B cell (primary cell): ENCODE measurements around the gene TTYH3.

Experiments
- CTCF ChIP-seq: fragments of 200-600 bp; IDR thresholded peaks from one replicate; pipeline ENCODE4 v1.8.0; 2022; ENCODE audit warnings: antibody characterized with exemption, mild to moderate bottlenecking
- EZH2 ChIP-seq: IDR thresholded peaks from 2 replicates; pipeline ENCODE4 v1.6.1; 2012; ENCODE audit warnings: borderline replicate concordance, low read depth, mild to moderate bottlenecking, moderate library complexity, low read length; ENCODE audit not compliant: insufficient read depth, poor library complexity, severe bottlenecking

- TF ChIP-seq CTCF (no peak), EZH2 (no peak)
Observed at GRCh38 chr7:2614631-2615330, 17.0 kb upstream of the TTYH3 start.
